ENCODE measurements around the gene FBXO41. TPM values are rescaled to one million over a fixed set of nuclear protein-coding genes. Genes with fewer than 3 reads are reported as not detected.

Gene FBXO41, protein sequence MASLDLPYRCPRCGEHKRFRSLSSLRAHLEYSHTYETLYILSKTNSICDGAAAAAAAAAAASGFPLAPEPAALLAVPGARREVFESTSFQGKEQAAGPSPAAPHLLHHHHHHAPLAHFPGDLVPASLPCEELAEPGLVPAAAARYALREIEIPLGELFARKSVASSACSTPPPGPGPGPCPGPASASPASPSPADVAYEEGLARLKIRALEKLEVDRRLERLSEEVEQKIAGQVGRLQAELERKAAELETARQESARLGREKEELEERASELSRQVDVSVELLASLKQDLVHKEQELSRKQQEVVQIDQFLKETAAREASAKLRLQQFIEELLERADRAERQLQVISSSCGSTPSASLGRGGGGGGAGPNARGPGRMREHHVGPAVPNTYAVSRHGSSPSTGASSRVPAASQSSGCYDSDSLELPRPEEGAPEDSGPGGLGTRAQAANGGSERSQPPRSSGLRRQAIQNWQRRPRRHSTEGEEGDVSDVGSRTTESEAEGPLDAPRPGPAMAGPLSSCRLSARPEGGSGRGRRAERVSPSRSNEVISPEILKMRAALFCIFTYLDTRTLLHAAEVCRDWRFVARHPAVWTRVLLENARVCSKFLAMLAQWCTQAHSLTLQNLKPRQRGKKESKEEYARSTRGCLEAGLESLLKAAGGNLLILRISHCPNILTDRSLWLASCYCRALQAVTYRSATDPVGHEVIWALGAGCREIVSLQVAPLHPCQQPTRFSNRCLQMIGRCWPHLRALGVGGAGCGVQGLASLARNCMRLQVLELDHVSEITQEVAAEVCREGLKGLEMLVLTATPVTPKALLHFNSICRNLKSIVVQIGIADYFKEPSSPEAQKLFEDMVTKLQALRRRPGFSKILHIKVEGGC
- total RNA-seq = 0.33 TPM

GRCh38 chr2:73284296-73285158 is at the start of gene FBXO41:
FBXO41 (minus strand) TSS chr2:73284478; CDS start chr2:73269630, 14,848 bp downstream.
- ATAC-seq (peak; percentile 80), DNase-seq (ENCODE audit: low spot score) (no peak)

GRCh38 chr2:73334045-73334444 is 49.8 kb upstream of the FBXO41 start:
- ATAC-seq = no peak

DNA sequence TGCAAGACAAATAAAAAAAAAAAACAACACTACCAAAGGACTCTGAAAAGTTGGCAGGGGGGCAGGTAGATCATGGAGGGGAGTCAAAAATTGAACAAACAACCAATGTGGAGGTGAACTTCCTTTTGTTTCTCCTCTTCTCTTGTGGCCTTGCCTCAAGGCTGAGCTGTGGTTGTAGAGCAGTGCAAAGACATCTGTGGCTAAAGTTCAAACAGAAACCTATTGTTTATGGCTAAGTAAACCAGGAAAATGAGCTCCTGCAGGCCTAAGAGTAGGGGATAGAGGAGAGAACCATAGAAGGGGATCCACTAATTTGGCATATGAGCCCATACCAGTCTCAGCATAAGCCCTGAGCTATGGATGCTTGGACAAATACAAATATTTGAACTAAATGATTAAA is 49.3 kb upstream of the FBXO41 start:
- ATAC-seq (no peak), DNase-seq (ENCODE audit: low spot score) (no peak)

More at GRCh38 chr2:73334045-73334444, 49.8 kb upstream of the FBXO41 start:
- DNase-seq (ENCODE audit: low spot score) = no peak

- no peak for DNase-seq (ENCODE audit: low spot score)
- no peak for ATAC-seq
Measured at GRCh38 chr2:73324126-73324725, 39.9 kb upstream of the FBXO41 start.

- no peak for DNase-seq (ENCODE audit: low spot score)
- no peak for ATAC-seq
Measured at GRCh38 chr2:73323551-73323950, 39.3 kb upstream of the FBXO41 start.

GRCh38 chr2:73314441-73314840 is 30.2 kb upstream of the FBXO41 start:
- DNase-seq (ENCODE audit: low spot score) = no peak
- no peak for ATAC-seq

GRCh38 chr2:73307720-73308119 is 23.4 kb upstream of the FBXO41 start:
- DNase-seq (ENCODE audit: low spot score) = no peak

DNA sequence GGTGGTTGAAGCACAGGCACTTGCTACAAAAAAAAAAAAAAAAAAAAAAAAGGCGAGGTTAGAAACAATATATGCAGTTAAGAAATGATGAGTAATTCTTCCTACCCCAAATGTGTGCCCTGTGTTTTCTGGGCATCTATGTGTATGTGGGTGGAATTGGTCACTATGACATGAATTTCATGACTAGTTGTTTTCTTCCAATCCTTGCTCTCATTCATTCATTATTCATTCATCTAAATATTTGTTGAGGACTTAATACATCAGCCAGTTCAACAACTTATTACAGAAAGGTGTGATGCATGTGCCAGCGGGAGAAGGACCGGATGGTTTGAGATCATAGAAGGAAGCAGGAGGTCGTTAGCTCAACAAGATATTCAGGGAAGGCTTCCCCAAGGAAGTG is 17.4 kb upstream of the FBXO41 start:
- ATAC-seq = no peak

More at GRCh38 chr2:73307720-73308119, 23.4 kb upstream of the FBXO41 start:
- no peak for ATAC-seq

DNA sequence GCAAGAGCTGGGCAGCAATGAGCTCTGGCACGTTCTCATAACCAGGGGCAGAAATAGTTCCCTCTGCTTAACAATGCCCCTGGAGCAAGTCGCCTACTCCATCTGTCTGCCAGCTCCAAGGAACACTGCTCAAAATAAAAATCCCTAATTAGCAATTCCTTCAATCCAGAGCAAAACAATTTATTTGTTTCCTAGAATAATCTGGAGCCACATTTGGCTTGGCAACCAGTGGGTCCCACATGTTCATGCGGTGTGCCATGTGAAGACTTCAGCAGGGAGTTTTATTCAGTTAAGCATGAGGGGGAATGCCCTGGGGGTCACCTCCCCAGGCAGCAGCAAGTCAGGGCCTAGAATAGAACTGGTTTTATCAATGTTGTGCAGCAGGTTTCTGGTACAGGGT is 16.6 kb upstream of the FBXO41 start:
- no peak for ATAC-seq

More for the DNA sequence above, 17.4 kb upstream of the FBXO41 start:
- DNase-seq (ENCODE audit: low spot score) = no peak

GRCh38 chr2:73297586-73297985 is 13.3 kb upstream of the FBXO41 start:
- no peak for DNase-seq (ENCODE audit: low spot score)

More for the DNA sequence above, 16.6 kb upstream of the FBXO41 start:
- DNase-seq (ENCODE audit: low spot score) = no peak

GRCh38 chr2:73297151-73297559 is 12.9 kb upstream of the FBXO41 start:
- DNase-seq (ENCODE audit: low spot score) (no peak), ATAC-seq (no peak)

More at GRCh38 chr2:73297586-73297985, 13.3 kb upstream of the FBXO41 start:
- ATAC-seq = no peak

GRCh38 chr2:73295751-73296400 is 11.6 kb upstream of the FBXO41 start:
- ATAC-seq (no peak), DNase-seq (ENCODE audit: low spot score) (no peak)

DNA sequence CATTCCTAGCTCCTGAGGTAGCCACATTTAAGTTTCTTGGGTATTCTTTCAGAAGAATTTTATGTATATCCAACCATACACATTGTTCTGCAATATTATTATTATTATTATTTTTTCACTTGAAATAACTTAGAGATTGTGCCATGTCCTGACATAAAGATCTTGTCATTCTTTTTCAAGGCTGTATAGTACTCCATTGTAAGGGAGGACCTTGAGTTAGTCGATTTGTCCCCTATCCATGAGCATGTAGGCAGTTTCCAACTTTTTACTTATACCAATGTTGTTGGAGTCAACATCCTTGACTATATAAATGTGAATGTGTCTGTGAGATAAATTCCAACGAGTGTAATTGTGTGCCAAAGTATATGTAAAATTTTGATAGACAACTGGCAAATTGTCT is 10.0 kb upstream of the FBXO41 start:
- ATAC-seq (no peak), DNase-seq (ENCODE audit: low spot score) (no peak)

GRCh38 chr2:73293534-73294171 is 9.4 kb upstream of the FBXO41 start, which contains the start of gene EGR4:
EGR4 (minus strand) TSS chr2:73293548; CDS start chr2:73293317, 231 bp downstream.
- no peak for DNase-seq (ENCODE audit: low spot score)
- ATAC-seq = peak; percentile 44

- DNase-seq (ENCODE audit: low spot score) = no peak
- ATAC-seq = no peak
Measured at GRCh38 chr2:73292906-73293533, 8.7 kb upstream of the FBXO41 start.

DNA sequence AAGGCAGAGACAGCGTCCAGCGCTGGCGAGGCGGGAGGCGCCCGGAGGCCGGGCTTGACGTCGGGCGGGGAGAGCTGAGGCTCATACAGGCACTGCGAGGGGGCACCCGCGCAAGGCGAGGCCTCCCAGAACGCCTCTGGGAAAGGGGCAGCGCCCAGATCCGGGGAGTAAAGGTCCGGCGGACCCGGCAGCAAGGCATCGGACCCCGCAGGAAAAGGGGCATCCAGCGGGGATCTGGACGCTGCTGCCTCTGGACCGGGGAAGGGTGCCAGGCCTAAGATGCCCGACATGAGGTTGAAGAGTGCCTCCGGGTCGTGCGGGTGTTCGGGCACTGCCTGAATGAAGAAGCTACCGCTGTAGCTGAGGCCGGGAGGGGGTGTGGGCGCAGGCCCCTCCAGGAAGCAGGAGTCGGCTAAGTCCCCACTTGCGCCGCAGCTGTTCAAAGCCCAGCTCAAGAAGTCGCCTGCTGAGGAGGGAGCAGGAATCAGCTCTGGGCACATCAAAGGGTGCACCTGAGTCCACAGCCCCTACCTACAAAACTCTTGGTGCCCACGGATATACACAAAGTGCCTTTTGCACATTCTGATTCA is 8.1 kb upstream of the FBXO41 start:
- no peak for ATAC-seq

DNA sequence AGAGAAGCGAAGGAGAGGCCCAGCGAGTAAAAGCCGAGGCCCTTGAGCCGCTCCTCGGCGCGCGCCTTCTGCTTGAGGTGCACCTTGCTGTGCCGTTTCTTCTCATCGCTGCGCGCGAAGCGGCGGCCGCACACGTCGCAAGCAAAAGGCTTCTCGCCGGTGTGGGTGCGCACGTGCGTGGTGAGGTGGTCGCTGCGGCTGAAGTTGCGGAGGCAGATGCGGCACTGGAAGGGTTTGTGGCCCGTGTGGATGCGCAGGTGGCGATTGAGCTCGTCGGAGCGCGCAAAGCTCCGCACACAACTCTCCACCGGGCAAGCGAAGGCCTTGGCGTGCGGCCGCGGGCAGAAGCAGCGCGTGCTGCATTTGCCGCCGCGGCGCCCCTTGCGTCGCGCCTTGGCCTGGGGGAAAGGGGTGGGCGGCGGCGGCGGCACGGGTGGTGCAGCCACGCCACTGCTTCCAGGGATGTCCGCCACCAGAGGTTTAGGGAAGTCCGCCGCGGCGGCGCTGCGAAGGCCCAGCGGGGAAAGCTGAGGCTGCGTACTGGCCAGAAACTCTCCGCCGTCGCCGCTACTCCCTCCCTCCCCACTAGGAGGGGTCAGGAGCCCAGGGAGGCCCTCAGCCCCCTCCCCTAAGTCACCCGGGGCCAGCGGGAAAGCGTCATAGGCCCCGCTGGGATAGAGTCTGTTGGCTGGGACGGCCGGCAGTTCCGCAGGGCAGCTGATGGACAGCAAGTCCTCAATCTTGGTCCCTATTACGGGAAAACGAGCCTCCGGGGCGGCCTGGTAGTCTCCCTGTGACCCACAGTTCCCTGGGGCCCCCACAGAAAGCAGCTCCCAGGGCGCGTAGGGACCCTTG is 7.4 kb upstream of the FBXO41 start:
- ATAC-seq (no peak), DNase-seq (ENCODE audit: low spot score) (no peak)

More for the DNA sequence above, 8.1 kb upstream of the FBXO41 start:
- DNase-seq (ENCODE audit: low spot score) = no peak

All from left lobe of liver (tissue), 2 donors.